Activated naive CD8-positive, alpha-beta T cell treated with anti-CD3 and anti-CD28 coated beads for 36 hours (primary cell): ENCODE results near the gene TMX2. TPM values are rescaled to one million over a fixed set of nuclear protein-coding genes. Genes with fewer than 3 reads are reported as not detected.

Experiments
- DNase-seq: peaks from one replicate; pipeline ENCODE4 v3.0.0; 2021
- H3K27ac Mint-ChIP-seq: one replicate; pipeline ENCODE4 v1.8.0; 2022; ENCODE audit warnings: mild to moderate bottlenecking, moderate library complexity, mixed read lengths
- H3K27me3 Mint-ChIP-seq: one replicate; pipeline ENCODE4 v1.8.0; 2022; ENCODE audit warnings: mild to moderate bottlenecking, mixed read lengths
- H3K36me3 Mint-ChIP-seq: one replicate; pipeline ENCODE4 v1.8.0; 2021; ENCODE audit warnings: mild to moderate bottlenecking, mixed read lengths
- H3K4me1 Mint-ChIP-seq: one replicate; pipeline ENCODE4 v1.8.0; 2021; ENCODE audit warnings: mixed read lengths
- H3K4me3 Mint-ChIP-seq: one replicate; pipeline ENCODE4 v1.8.0; 2022; ENCODE audit warnings: mild to moderate bottlenecking, moderate library complexity, mixed read lengths
- H3K9me3 Mint-ChIP-seq: one replicate; pipeline ENCODE4 v1.8.0; 2022; ENCODE audit warnings: mixed read lengths
- total RNA-seq, 2 experiments: library from RNA; stranded (reverse); gene quantifications; one replicate each; pipeline ENCODE4 v1.2.3, GENCODE V29; 2021

The TMX2 gene
- total RNA-seq, 2 experiments from 2014 or later: 94.9 to 99.1 TPM

DNA sequence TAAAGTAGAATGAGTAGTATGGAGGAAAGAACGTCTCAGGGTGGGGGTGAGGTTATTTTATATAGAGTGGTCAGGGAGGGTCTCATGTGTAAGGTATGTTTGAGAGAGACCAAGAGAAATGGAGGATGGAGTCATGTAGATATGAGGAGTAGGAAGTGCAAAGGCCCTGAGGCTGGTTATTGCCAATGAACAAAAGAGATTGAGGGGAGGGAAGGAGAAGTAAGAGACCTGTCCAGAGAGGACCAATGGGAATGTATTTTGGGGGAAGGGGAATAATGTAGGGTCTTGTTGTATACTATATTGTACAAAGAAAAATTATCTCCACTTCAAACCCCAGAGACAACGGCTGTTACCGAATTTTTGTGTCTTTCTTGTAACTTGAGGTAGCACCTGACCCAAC, 59.0 kb downstream of the TMX2 start:
- Mint-ChIP-seq H3K36me3 (peaks cover 1% of the 10 kb centered on the region), H3K9me3 (no peaks in the 10 kb centered on the region), H3K27me3 (no peaks in the 10 kb centered on the region)

DNA sequence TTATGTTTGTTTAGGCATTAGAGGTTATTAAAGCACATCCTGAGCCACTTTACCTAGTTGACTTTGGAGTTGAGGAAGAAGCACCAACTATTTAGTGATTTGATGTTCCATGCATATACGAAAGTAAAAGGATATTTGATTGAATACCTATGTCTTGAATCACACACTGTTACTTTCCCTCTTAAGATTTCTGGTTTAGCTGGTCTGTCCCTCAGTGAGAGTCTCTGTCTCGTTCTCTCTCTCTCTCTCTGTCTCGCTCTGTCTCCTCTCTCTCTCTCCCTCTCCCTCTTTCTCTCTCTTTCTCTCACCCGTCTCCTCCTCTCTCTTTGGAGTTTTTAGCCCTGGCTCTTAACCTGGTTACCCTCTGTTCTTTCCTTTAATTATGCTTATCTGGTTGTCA, 60.2 kb downstream of the TMX2 start:
- Mint-ChIP-seq H3K27me3 (no peaks in the 10 kb centered on the region), H3K36me3 (peaks cover 1% of the 10 kb centered on the region), H3K4me1 (peaks cover 7% of the 10 kb centered on the region), H3K9me3 (no peaks in the 10 kb centered on the region), H3K27ac (no peak overlapping the region), H3K4me3 (no peak overlapping the region)
- no peak for DNase-seq

More for the DNA sequence above, 59.0 kb downstream of the TMX2 start:
- DNase-seq: no peak
- Mint-ChIP-seq H3K4me1 (peaks cover 7% of the 10 kb centered on the region), H3K4me3 (no peak overlapping the region), H3K27ac (no peak overlapping the region)

DNA sequence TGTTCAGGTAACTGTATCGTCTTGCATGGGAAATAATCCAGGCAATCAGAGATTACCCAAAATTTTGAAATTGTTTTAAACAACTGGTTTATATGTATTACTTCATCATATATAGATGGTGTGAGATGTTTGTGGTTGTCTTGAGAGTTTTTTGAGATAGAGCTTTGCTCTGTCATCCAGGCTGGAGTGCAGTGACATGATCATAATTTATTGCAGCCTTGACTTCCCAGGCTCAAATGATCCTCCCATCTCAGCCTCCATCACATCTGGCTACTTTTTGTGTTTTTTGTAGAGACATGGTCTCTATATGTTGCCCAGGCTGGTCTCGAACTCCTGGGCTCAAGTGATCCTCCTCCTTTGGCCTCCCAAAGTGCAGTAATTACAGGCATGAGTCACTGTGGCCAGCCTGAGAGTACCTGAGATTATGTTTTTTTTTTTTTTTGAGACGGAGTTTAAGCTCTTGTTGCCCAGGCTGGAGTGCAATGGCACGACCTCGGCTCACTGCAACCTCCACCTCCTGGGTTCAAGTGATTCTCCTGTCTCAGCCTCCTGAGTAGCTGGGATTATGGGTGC, 60.7 kb downstream of the TMX2 start:
- DNase-seq: no peak
- Mint-ChIP-seq H3K4me1 (peaks cover 10% of the 10 kb centered on the region), H3K36me3 (peaks cover 1% of the 10 kb centered on the region), H3K4me3 (no peak overlapping the region), H3K27ac (no peak overlapping the region), H3K27me3 (no peaks in the 10 kb centered on the region), H3K9me3 (no peaks in the 10 kb centered on the region)

DNA sequence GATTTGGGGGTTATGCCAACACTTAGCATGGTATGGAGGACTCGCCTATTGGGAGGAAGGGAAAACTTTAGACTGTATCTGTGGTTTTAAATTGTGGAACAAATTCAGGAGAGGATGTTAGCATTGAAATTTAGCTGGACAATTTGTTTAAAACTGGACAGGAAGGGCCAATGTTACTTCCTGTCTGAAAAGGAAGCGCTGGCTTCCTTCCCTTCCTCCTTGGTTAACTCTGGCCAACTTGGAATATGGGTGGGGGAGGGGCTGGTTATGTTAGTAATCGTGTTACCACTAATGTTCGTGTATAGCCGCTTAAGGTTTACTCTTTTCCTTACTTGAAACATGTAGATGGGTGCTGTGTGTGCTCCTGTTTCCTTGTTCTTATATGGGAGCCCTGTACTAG, 63.1 kb downstream of the TMX2 start:
- Mint-ChIP-seq H3K4me3 (no peak overlapping the region), H3K27ac (no peak overlapping the region), H3K27me3 (no peaks in the 10 kb centered on the region), H3K36me3 (peaks cover 1% of the 10 kb centered on the region), H3K4me1 (peaks cover 19% of the 10 kb centered on the region), H3K9me3 (no peaks in the 10 kb centered on the region)
- no peak for DNase-seq

DNA sequence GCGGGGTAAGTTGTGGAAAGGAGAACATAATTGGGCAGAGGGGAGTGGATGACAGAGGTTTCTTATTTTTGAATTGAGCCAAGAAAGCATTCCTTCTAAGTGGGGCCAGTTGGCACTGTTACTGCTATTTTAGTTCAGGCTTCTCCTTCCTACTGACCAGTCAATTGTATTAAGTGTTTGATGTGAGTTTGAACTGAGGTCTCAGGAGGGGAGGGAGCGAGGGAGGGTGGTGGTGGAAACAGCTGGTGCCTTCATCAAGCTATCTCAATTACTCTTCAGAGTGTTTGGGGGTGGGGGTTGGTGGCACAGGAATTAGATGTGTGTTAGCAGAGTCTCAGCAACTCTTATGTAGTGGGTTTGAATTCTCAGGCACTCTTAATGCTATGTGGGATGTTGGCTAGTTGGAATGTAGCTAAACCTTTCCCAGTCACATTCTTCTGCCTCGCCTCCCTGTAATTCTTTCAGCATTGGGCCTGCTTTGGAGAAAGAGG, 63.7 kb downstream of the TMX2 start:
- DNase-seq: no peak
- Mint-ChIP-seq H3K9me3 (no peaks in the 10 kb centered on the region), H3K27me3 (no peaks in the 10 kb centered on the region), H3K27ac (no peak overlapping the region), H3K4me1 (peaks cover 19% of the 10 kb centered on the region), H3K36me3 (peaks cover 1% of the 10 kb centered on the region), H3K4me3 (no peak overlapping the region)

DNA sequence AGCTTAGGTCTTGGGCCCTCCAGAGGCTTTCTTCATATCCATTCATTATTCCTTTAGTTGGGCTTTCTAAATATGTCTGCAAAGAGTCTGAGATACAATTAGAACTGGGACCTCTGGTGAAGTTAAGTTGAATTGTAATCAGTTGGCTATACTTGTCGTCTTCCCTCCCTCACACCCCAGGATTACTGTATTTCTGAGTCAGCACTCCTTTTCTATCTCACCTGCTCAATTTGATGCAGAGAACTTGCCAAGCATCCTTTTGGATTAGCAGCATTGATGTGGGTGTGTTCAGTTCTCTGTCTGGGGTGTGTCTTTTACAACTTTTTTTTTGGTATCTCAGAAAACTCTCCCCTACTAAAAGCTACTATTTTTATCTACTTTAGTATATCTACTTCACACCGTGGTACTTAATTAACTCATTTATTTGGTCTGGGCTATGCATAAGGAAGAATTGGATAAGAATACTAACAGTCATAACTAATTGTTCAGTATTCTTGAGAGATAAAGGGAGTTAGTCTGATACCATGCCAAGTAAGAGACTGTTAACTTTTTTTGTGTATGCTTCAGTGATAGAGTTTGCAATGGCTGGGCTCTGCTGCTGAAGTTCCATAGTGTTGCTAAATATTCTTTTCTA, 64.3 kb downstream of the TMX2 start:
- DNase-seq: no peak
- Mint-ChIP-seq H3K4me3 (no peak overlapping the region), H3K36me3 (no peaks in the 10 kb centered on the region), H3K9me3 (no peaks in the 10 kb centered on the region), H3K4me1 (peaks cover 25% of the 10 kb centered on the region), H3K27me3 (no peaks in the 10 kb centered on the region), H3K27ac (no peak overlapping the region)

DNA sequence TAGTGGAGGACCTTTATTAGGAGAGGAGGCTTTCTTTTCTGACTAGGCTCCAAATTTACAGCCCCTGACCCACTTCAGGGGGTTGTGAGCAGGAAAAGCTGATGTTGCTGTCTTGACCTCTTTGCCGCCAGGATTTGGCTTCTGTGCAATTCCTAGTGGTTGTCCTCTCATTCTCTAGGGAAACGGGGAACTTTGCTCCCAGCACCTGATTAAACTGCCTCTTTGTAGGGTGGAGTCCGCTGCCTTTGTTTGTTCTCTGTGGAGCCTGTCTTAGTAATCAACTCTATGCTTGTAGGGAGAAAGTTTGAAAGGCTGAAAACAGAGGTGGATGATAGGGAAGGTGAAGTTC, 65.5 kb downstream of the TMX2 start:
- Mint-ChIP-seq H3K27ac (no peak overlapping the region), H3K27me3 (no peaks in the 10 kb centered on the region), H3K36me3 (peaks cover 2% of the 10 kb centered on the region), H3K9me3 (no peaks in the 10 kb centered on the region), H3K4me1 (peaks cover 29% of the 10 kb centered on the region), H3K4me3 (no peak overlapping the region)
- no peak for DNase-seq

DNA sequence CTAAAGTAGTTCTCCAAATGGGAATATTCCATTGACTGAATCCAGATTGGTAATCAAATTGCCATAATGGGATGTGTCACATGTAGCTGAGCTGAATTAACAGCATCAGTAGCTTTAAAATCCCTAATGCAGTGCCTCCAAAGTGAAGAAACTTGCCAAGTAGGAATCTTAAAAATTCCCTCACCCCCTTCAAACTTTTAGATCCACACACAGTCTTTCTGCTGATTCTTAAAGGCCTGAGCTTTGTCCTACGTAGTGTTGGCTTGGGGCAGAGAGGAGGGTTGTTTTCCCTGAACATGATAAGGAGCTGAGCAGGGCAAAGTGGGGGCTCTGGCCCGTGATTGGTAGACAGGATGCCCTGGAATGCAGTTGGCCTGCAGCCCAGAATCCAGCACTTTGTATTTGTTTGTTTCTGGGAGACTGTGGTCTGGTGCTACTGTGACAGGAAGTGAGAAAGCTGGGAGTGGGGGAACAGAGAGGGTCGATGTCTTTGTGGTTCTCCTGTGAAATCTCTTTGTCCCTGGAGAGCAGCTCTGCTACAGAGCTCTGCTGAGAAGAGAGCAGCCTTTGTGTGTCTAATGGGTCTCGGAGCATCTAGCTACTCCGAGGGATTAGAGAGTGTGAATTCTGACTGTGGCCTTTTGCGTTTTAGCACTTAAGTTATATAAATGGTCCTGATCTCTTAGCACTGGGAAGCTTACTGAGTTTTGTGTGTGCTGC, 66.1 kb downstream of the TMX2 start:
- no peak for DNase-seq
- Mint-ChIP-seq H3K36me3 (peaks cover 2% of the 10 kb centered on the region), H3K4me1 (peaks cover 29% of the 10 kb centered on the region), H3K9me3 (no peaks in the 10 kb centered on the region), H3K27me3 (no peaks in the 10 kb centered on the region), H3K27ac (no peak overlapping the region), H3K4me3 (no peak overlapping the region)

DNA sequence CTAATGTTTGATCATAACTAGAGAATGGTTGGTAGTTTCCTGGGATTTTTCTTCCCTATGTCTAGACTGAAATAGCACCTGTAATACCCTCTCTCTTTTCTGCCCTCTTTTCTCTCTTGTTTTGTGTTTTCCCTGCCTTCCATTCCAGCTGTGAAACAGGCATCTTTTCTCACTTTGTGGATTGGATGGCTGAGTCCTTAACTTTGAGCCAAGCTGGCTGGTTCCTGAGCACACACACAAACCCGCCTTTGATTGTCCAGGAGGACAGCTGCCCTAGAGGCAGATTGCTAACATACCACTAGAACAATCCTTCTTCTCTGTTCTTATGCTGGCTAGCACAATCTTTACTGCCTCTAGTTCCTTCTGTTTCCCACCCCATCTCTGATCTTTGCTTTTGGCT, 66.9 kb downstream of the TMX2 start:
- H3K9me3 Mint-ChIP-seq: no peaks in the 10 kb centered on the region
- DNase-seq: no peak
- peaks cover 2% of the 10 kb centered on the region for H3K36me3 Mint-ChIP-seq
- H3K27me3 Mint-ChIP-seq: no peaks in the 10 kb centered on the region
- no peak overlapping the region for H3K4me3 Mint-ChIP-seq
- H3K4me1 Mint-ChIP-seq: peaks cover 29% of the 10 kb centered on the region
- no peak overlapping the region for H3K27ac Mint-ChIP-seq

DNA sequence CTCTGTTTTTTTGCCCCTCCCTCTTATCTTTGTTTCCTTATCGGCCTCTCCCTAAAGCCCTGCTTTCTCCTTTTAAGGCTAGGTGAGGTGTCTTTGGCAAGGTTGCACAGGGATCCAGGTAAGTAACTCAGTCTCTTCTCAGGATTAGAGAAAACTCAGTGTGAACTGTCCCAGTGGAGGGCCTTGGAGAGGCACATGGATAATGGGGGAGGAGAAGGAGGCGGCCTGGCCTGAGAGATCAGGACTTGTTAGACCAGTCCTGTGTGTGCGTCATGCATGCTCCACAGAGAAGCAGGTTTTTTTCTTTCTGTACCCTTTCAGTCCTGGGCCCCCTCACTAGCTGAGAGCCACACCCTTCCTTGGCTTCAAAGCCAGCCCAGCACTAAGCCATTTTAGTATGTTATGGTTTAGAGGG, 69.1 kb downstream of the TMX2 start:
- peaks cover 2% of the 10 kb centered on the region for H3K36me3 Mint-ChIP-seq
- H3K4me1 Mint-ChIP-seq: peaks cover 22% of the 10 kb centered on the region
- no peak overlapping the region for H3K4me3 Mint-ChIP-seq
- no peaks in the 10 kb centered on the region for H3K27me3 Mint-ChIP-seq
- no peaks in the 10 kb centered on the region for H3K9me3 Mint-ChIP-seq
- no peak overlapping the region for H3K27ac Mint-ChIP-seq
- DNase-seq: no peak

DNA sequence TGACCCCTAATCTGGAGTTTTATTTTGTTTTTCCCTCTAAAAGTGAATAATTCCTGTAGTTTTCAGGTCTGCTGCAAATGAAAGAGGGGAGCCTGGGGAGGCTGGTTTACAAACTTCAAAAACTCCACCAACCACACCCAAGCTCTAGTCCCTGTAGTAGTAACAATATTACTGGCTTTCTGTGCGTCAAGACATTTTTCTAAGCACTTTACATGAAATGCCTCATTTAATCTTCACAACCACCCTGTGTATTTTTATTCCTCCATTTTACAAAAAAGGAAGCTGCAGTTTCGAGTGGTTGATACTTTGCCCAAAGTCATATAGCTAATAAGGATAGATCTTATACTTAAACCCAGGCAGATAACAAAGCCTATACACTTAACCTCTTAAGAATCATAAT, 72.7 kb downstream of the TMX2 start:
- Mint-ChIP-seq H3K27me3 (no peaks in the 10 kb centered on the region), H3K9me3 (no peaks in the 10 kb centered on the region), H3K27ac (no peak overlapping the region), H3K4me1 (peaks cover 12% of the 10 kb centered on the region), H3K36me3 (peaks cover 2% of the 10 kb centered on the region), H3K4me3 (no peak overlapping the region)
- DNase-seq: no peak

DNA sequence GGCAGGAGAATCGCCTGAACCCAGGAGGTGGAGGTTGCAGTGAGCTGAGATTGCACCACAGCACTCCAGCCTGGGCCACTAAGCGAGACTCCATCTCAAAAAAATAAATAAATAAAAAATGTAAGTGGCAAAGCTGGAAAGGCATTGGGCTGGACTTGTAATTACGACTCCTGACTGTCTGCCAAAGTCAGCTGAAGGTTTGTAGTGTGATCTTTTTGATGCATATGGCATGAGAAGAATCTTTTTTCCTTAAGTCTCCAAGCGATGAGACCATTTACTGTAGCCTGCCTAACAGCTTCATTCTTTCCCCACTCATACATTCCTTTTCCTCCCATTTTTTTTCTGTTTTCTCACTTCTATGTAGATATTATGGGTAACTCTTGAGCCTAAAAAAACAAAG, 74.0 kb downstream of the TMX2 start:
- H3K4me1 Mint-ChIP-seq: peaks cover 16% of the 10 kb centered on the region
- no peaks in the 10 kb centered on the region for H3K9me3 Mint-ChIP-seq
- DNase-seq: no peak

DNA sequence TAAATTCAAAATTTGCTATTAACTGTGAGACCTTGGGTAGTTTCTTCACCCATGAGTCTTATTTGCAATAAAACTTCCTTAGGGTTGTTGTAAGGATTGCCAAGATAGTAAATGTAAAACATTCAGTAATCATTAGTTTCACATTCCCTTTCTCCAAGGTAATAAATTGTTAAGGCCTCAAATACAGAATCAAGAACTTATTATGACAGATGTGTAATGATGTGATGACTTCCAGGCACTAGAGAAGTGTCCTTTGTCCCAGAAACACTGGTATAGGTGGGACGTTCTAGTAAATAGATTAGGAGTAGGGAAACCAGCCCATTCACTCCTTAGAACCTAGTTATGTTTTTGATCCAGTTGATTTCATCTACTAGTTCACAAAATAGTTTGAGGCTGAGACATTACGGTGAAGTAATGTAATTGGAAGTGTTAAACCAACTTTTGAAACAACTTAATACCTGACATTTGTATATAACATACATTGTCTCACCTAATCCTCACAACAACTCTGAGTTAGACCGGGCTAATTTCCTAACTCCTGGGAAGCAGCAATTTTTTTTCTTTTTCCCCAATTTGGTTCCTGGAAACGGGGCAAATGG, 74.7 kb downstream of the TMX2 start:
- H3K4me3 Mint-ChIP-seq: no peak overlapping the region
- no peak for DNase-seq
- H3K27ac Mint-ChIP-seq: no peak overlapping the region
- no peaks in the 10 kb centered on the region for H3K27me3 Mint-ChIP-seq
- no peaks in the 10 kb centered on the region for H3K9me3 Mint-ChIP-seq
- peaks cover 5% of the 10 kb centered on the region for H3K36me3 Mint-ChIP-seq
- peaks cover 18% of the 10 kb centered on the region for H3K4me1 Mint-ChIP-seq

More for the DNA sequence above, 74.0 kb downstream of the TMX2 start:
- H3K27me3 Mint-ChIP-seq: no peaks in the 10 kb centered on the region
- H3K36me3 Mint-ChIP-seq: peaks cover 3% of the 10 kb centered on the region
- no peak overlapping the region for H3K27ac Mint-ChIP-seq
- no peak overlapping the region for H3K4me3 Mint-ChIP-seq

DNA sequence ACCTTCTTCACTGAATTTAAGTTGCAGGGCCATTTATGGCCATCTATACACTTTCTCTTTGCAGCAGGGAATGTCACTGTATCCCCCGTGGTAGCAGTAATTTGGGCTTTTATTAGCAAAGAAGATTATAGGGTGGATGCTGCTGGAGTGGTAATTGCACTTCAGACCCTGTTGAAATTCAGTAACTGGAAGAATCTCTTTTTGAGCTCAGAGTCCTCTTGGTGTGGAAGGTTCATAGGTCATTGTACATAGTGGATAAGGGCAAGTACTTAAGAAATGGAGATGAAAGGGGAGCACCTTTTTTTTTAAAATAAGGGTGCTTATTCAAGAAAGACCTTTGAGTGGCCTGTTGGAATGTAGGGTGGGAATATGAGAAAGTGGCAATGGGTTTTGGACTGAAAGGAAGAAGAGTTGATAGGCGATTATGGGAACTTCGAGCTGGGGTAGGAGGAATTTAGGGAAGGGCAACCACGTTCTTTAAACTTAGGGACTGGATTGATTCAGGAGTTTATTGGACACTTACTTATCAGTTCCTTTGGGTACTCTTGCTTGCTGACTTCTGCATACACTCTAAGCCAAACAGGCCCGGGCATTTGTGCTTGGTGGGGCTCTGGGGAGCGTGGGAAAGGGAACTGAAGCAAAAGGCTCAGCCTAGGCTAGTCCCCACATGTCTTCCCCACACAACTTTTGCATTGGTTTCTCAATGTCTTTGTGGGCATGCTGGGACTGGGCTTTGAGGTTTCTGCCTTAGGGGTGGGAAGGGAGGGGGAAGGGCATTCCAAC, 75.7 kb downstream of the TMX2 start:
- no peak for DNase-seq
- Mint-ChIP-seq H3K4me3 (no peak overlapping the region), H3K27me3 (no peaks in the 10 kb centered on the region), H3K27ac (no peak overlapping the region), H3K4me1 (peaks cover 25% of the 10 kb centered on the region), H3K9me3 (no peaks in the 10 kb centered on the region), H3K36me3 (peaks cover 6% of the 10 kb centered on the region)

DNA sequence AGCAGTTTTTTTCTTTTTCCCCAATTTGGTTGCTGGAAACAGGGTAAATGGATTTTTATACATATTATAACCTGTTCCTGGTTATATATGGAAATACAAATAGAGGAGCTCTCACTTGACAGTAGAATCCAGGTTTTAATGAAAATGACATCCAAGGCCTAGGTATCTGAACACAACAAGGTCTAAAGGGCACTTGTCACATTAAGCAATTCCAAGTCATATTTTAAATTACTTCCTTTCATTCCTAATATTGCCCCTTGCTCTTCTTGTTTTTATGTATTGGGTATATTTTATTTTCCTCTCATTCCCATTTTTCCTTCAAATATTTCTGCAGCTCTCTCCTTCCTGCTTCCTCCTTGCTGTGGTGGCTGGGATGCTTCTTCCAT, 76.3 kb downstream of the TMX2 start:
- H3K9me3 Mint-ChIP-seq: no peaks in the 10 kb centered on the region
- H3K36me3 Mint-ChIP-seq: peaks cover 10% of the 10 kb centered on the region
- no peak for DNase-seq
- H3K4me3 Mint-ChIP-seq: no peak overlapping the region
- no peaks in the 10 kb centered on the region for H3K27me3 Mint-ChIP-seq
- no peak overlapping the region for H3K27ac Mint-ChIP-seq
- peaks cover 31% of the 10 kb centered on the region for H3K4me1 Mint-ChIP-seq
